Endothelial cell of umbilical vein (primary cell): ENCODE results near the gene KANSL1. TPM values are rescaled to one million over a fixed set of nuclear protein-coding genes. Genes with fewer than 3 reads are reported as not detected.

ENCODE experiments used
- BruUV-seq: library from RNA; stranded (reverse); fragments of 400-500 nt; replicated peaks from 2 replicates; lab custom pipeline; 2021; lab: Mats Ljungman, UMichigan
- CTCF ChIA-PET: fragments of 300-600, 350-600 bp; sonication (Branson Sonifier 250); formaldehyde crosslinking; loops from one replicate; lab custom pipeline; 2021; ENCODE audit warnings: antibody characterized with exemption, inconsistent platforms; lab: Charles Lee
- POLR2A ChIA-PET: fragments of 300-600, 350-600 bp; sonication (Branson Sonifier 250); formaldehyde crosslinking; loops from one replicate; lab custom pipeline; 2021; ENCODE audit warnings: antibody characterized with exemption, inconsistent platforms; lab: Charles Lee
- DNase-seq: peaks from one replicate; pipeline ENCODE4 v3.0.0-alpha.2; 2011; ENCODE audit warnings: low read depth, low spot score
- FAIRE-seq: peaks from 2 replicates; lab custom pipeline; 2011; peaks lifted over from hg19 to GRCh38; lab: Jason Lieb, UNC
- H2AFZ ChIP-seq: 2 replicates; pipeline ENCODE4 v1.6.0; 2012; ENCODE audit warnings: low read depth, low read length, control low read depth, inconsistent platforms
- H3K27ac ChIP-seq: 2 replicates; pipeline ENCODE4 v1.5.1; 2011; ENCODE audit warnings: low read depth, mild to moderate bottlenecking, control low read depth, low read length, moderate library complexity; ENCODE audit not compliant: insufficient read depth
- H3K27me3 ChIP-seq, 2 experiments: 2 replicates each; pipeline versions ENCODE4 v1.6.0 to v1.6.1; 2011; ENCODE audit warnings: low read length in 2 of 2, mixed read lengths in 1 of 2; ENCODE audit not compliant: control insufficient read depth in 2 of 2, insufficient read depth in 2 of 2
- H3K36me3 ChIP-seq, 2 experiments: 2 replicates in 1 of 2; 3 replicates in 1 of 2; pipeline ENCODE4 v1.5.1; 2011; ENCODE audit warnings: low read length in 2 of 2, mild to moderate bottlenecking in 1 of 2, moderate library complexity in 1 of 2; ENCODE audit not compliant: control insufficient read depth in 2 of 2, insufficient read depth in 2 of 2; ENCODE audit errors: extremely low read depth in 1 of 2
- H3K4me1 ChIP-seq: 3 replicates; pipeline ENCODE4 v1.5.1; 2011; ENCODE audit warnings: mild to moderate bottlenecking, low read length; ENCODE audit not compliant: control insufficient read depth, insufficient read depth; ENCODE audit errors: extremely low read depth
- H3K4me2 ChIP-seq: 2 replicates; pipeline ENCODE4 v1.6.1; 2011; ENCODE audit warnings: low read length, control low read depth, mixed read lengths; ENCODE audit not compliant: insufficient read depth
- H3K4me3 ChIP-seq, 3 experiments: fragments of 200-600 bp in 1 of 3; sonication (generic), shearing (Covaris generic) in 1 of 3; replicated peaks in 1 of 3; 2 replicates each; pipeline ENCODE4 v1.5.1; 2011 to 2016; ENCODE audit warnings: control low read depth in 3 of 3, low read length in 3 of 3, mild to moderate bottlenecking in 2 of 3, inconsistent platforms in 1 of 3, low read depth in 1 of 3, moderate library complexity in 1 of 3; ENCODE audit not compliant: insufficient read depth in 1 of 3
- H3K79me2 ChIP-seq: 2 replicates; pipeline ENCODE4 v1.6.0; 2012; ENCODE audit warnings: low read length, inconsistent platforms; ENCODE audit not compliant: control insufficient read depth, insufficient read depth
- H3K9ac ChIP-seq: replicated peaks from 2 replicates; pipeline ENCODE3; 2011; ENCODE audit warnings: low read length, control low read depth; ENCODE audit not compliant: insufficient read depth; ENCODE audit errors: extremely low read depth
- H3K9me1 ChIP-seq: replicated peaks from 3 replicates; pipeline ENCODE4 v1.6.0; 2011; ENCODE audit warnings: mild to moderate bottlenecking, low read length; ENCODE audit not compliant: control insufficient read depth, insufficient read depth; ENCODE audit errors: extremely low read depth
- H3K9me3 ChIP-seq: replicated peaks from 2 replicates; pipeline ENCODE4 v1.5.1; 2012; ENCODE audit warnings: low read length, inconsistent platforms; ENCODE audit not compliant: control insufficient read depth, insufficient read depth
- H4K20me1 ChIP-seq: replicated peaks from 2 replicates; pipeline ENCODE3; 2011; ENCODE audit warnings: mild to moderate bottlenecking, low read length; ENCODE audit not compliant: control insufficient read depth, insufficient read depth; ENCODE audit errors: extremely low read depth
- EZH2 ChIP-seq: IDR thresholded peaks from 2 replicates; pipeline ENCODE4 v1.6.1; 2012; ENCODE audit warnings: borderline replicate concordance, low read depth, mild to moderate bottlenecking, moderate library complexity, low read length, inconsistent platforms; ENCODE audit not compliant: severe bottlenecking
- FOS ChIP-seq: IDR thresholded peaks from 2 replicates; pipeline ENCODE4 v1.6.1; 2011; ENCODE audit warnings: mild to moderate bottlenecking, low read length, moderate library complexity, borderline replicate concordance; ENCODE audit not compliant: insufficient read depth
- GATA2 ChIP-seq: IDR thresholded peaks from 2 replicates; pipeline ENCODE4 v1.7.0; 2011; ENCODE audit warnings: low read depth, mild to moderate bottlenecking, moderate library complexity, mixed read lengths, low read length; ENCODE audit not compliant: insufficient read length, insufficient read depth
- JUN ChIP-seq: IDR thresholded peaks from 2 replicates; pipeline ENCODE4 v1.6.1; 2011; ENCODE audit warnings: borderline replicate concordance, low read depth; ENCODE audit not compliant: insufficient read length, insufficient read depth
- MAX ChIP-seq: IDR thresholded peaks from 2 replicates; pipeline ENCODE4 v1.6.1; 2011; ENCODE audit not compliant: insufficient read depth, insufficient read length
- MYC ChIP-seq: IDR thresholded peaks from one replicate; pipeline ENCODE4 v1.6.1; 2011; ENCODE audit warnings: mild to moderate bottlenecking, low read depth, low read length
- POLR2A ChIP-seq: IDR thresholded peaks from 2 replicates; pipeline ENCODE4 v1.6.1; 2012; ENCODE audit warnings: low read depth, mild to moderate bottlenecking, control low read depth, low read length
- POLR2AphosphoS5 ChIP-seq: IDR thresholded peaks from 2 replicates; pipeline ENCODE4 v1.6.1; 2012; ENCODE audit warnings: low read depth, mild to moderate bottlenecking, control low read depth, low read length, moderate library complexity; ENCODE audit not compliant: insufficient read depth
- dilution Hi-C: fragments of 300-500 bp; cut with MboI; formaldehyde crosslinking; loops from one replicate; pipeline ENCODE4 v1.15.0; 2019; ENCODE audit warnings: low sequenced_read_pairs; ENCODE audit not compliant: extremely low pct_ligation_motif_present
- intact Hi-C: fragments of 100-400 bp; cut with micrococcal nuclease; formaldehyde crosslinking; loops from one replicate; pipeline ENCODE4 v1.10.0; 2022
- polyA plus RNA-seq, 4 experiments: library from polyadenylated mRNA; depleted of rRNA in 3 of 4; stranded (reverse) in 3 of 4; unstranded in 1 of 4; fragments of >200 nt; gene quantifications; 2 replicates each; pipeline versions ENCODE4 v1.2.1 to v1.2.3, GENCODE V29; 2011 to 2012; ENCODE audit warnings: missing spikeins in 1 of 4
- total RNA-seq: library from RNA; stranded (reverse); gene quantifications from 2 replicates; pipeline ENCODE4 v1.2.3, GENCODE V29; 2021
- TF ChIP-seq, protein P1 (sequence below), 2 donors: IDR thresholded peaks; 1 replicate in 1 of 2; 2 replicates in 1 of 2; pipeline ENCODE4 v1.5.1; 2011; ENCODE audit warnings: low read length in 2 of 2, mild to moderate bottlenecking in 2 of 2, moderate library complexity in 2 of 2, control low read depth in 1 of 2, inconsistent platforms in 1 of 2, low read depth in 1 of 2; ENCODE audit not compliant: insufficient read depth in 1 of 2; ENCODE audit errors: extremely low read depth in 1 of 2

The KANSL1 gene
- total and polyA plus RNA-seq, 2 donors (not counting 3 experiments of a cell fraction or from before 2014, with no cell fraction given), result 29.1 to 74.0 TPM

GRCh38 chr17:46121841-46122485, 71.3 kb downstream of the KANSL1 start:
- Histone ChIP-seq H3K9ac (no peak overlapping the region), H2AFZ (no peak overlapping the region), H3K9me3 (no peaks in the 10 kb centered on the region), H3K4me3 (no peak overlapping the region), H4K20me1 (peaks cover 71% of the 10 kb centered on the region), H3K4me2 (no peak overlapping the region), H3K9me1 (peaks cover 2% of the 10 kb centered on the region), H3K27me3 (no peaks in the 10 kb centered on the region), H3K4me1 (peaks cover 5% of the 10 kb centered on the region), H3K79me2 (peaks cover 96% of the 10 kb centered on the region), H3K36me3 (peaks cover 0 to 2% of the 10 kb centered on the region in 2 experiments), H3K27ac (no peak overlapping the region)
- FAIRE-seq (no peak), DNase-seq (no peak)
- BruUV-seq, result no TSS peak
- TF ChIP-seq MAX (no peak), FOS (no peak), MYC (no peak), POLR2A (no peak), JUN (no peak), EZH2 (no peak), POLR2AphosphoS5 (no peak), GATA2 (no peak)
- TF ChIP-seq, protein P1, sequence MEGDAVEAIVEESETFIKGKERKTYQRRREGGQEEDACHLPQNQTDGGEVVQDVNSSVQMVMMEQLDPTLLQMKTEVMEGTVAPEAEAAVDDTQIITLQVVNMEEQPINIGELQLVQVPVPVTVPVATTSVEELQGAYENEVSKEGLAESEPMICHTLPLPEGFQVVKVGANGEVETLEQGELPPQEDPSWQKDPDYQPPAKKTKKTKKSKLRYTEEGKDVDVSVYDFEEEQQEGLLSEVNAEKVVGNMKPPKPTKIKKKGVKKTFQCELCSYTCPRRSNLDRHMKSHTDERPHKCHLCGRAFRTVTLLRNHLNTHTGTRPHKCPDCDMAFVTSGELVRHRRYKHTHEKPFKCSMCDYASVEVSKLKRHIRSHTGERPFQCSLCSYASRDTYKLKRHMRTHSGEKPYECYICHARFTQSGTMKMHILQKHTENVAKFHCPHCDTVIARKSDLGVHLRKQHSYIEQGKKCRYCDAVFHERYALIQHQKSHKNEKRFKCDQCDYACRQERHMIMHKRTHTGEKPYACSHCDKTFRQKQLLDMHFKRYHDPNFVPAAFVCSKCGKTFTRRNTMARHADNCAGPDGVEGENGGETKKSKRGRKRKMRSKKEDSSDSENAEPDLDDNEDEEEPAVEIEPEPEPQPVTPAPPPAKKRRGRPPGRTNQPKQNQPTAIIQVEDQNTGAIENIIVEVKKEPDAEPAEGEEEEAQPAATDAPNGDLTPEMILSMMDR (IDR thresholded peaks at IDR 0.05; ENCODE audit: extremely low read depth in 1 of 2, insufficient read depth in 1 of 2, low read depth in 1 of 2, low read length in 2 of 2), result no peak
- intact Hi-C loops (no loop called here), dilution Hi-C loops (no loop called here)
- ChIA-PET CTCF (interaction anchor here (1.0 kb wide), 1 partner anchor 71 kb away, joined by 6 read pairs; the partner anchor contains the start of gene KANSL1), POLR2A (no interaction called here)
